ENCODE measurements around the gene DHRS1.
A peak's percentile ranks its signal among the peaks of the same experiment; 100 is the strongest.

Gene DHRS1

DNA sequence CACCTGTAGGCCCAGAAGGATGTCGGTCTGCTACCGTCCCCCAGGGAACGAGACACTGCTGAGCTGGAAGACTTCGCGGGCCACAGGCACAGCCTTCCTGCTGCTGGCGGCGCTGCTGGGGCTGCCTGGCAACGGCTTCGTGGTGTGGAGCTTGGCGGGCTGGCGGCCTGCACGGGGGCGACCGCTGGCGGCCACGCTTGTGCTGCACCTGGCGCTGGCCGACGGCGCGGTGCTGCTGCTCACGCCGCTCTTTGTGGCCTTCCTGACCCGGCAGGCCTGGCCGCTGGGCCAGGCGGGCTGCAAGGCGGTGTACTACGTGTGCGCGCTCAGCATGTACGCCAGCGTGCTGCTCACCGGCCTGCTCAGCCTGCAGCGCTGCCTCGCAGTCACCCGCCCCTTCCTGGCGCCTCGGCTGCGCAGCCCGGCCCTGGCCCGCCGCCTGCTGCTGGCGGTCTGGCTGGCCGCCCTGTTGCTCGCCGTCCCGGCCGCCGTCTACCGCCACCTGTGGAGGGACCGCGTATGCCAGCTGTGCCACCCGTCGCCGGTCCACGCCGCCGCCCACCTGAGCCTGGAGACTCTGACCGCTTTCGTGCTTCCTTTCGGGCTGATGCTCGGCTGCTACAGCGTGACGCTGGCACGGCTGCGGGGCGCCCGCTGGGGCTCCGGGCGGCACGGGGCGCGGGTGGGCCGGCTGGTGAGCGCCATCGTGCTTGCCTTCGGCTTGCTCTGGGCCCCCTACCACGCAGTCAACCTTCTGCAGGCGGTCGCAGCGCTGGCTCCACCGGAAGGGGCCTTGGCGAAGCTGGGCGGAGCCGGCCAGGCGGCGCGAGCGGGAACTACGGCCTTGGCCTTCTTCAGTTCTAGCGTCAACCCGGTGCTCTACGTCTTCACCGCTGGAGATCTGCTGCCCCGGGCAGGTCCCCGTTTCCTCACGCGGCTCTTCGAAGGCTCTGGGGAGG lies 11.3 kb upstream of the DHRS1 start, which contains the start of gene LTB4R:
TSS of gene LTB4R (plus strand) at position 857 of the 959 bp plus-strand sequence. CDS start 4,150 bp downstream, outside the sequence.
- peak; percentile 77 for DNase-seq
- H3K4me3 Mint-ChIP-seq: peak within 1 kb of the TSS; percentile 81
- no peaks in the 10 kb centered on the region for H3K9me3 Mint-ChIP-seq
- H3K27me3 Mint-ChIP-seq: no peaks in the 10 kb centered on the region
- CTCF ChIA-PET: interaction anchor here (0.7 to 13.0 kb wide), 17 partner anchors 12 to 126 kb away, joined by 3 to 129 read pairs (median 5); partner anchors contain the start of genes ADCY4, CBLN3, DHRS1 and KHNYN
- H3K36me3 Mint-ChIP-seq: peaks cover 53% of the 10 kb centered on the region
- peaks cover 76% of the 10 kb centered on the region for H3K4me1 Mint-ChIP-seq
- H3K27ac Mint-ChIP-seq: peak within 1 kb of the TSS; percentile 88

DNA sequence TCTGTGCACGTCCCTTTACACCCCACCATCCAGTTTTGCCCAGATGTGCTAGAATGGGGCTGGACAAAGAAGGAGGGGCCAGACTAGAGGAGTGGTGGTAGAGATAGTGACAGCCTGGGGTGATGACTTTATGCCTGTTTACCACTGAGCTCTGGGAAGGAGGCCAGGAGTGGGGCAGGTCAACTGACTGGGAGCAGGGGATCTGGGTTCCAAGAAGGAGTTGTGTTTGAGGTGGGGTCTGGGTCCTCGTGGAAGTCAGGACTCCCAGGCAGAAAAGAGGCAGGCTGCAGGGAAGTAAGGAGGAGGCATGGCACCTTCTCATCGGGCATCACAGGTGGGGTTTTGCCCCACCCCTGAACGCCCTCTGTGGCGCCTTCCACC lies 10.7 kb upstream of the DHRS1 start:
- Mint-ChIP-seq H3K4me3 (peak overlapping the region; percentile 81), H3K27me3 (no peaks in the 10 kb centered on the region), H3K36me3 (peaks cover 54% of the 10 kb centered on the region), H3K9me3 (no peaks in the 10 kb centered on the region), H3K27ac (peak overlapping the region; percentile 85), H3K4me1 (peaks cover 71% of the 10 kb centered on the region)
- DNase-seq: no peak
- CTCF ChIA-PET: interaction anchor here (0.7 to 13.0 kb wide), 18 partner anchors 12 to 121 kb away, joined by 3 to 129 read pairs (median 4); partner anchors contain the start of genes ADCY4, CBLN3, DHRS1 and GMPR2

DNA sequence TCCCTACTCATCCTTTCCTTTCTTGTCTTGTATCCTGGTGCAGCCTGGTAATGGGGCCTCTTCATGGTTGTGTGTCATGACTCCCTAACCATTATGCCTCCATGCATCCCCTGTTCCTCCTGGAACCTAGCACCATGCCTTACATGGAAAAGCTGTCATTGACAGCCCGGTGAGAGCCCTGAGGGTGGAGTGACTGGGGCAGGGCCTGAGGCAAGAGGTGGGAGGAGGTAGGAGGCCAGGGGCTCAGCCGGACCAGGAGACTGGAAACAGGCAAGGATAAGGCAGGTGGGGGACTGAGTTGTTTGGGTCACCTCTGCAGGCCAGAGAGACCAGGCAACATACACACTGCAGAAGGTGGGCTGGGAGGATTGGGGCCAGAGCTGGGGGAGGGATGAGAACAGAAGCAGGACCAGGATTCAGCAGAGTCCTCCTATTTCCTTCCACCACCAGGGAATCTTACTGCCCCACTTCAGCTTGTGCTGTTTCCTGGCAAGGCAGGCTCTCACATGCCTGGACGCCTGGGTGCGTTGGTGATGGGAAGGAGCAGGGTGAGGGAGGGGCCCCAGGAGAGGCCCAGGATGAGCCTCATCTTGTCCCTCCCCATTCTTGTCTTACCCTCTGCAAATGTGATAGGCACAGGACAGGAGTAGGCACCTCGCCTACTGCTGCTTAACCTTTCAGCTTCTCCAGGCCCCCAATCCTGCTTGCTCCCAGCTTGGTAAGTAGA lies 10.1 kb upstream of the DHRS1 start, which contains the start of gene LTB4R2:
TSS of gene LTB4R2 (plus strand) at position 603 of the 727 bp plus-strand sequence. CDS start 525 bp downstream, outside the sequence.
- Mint-ChIP-seq H3K9me3 (no peaks in the 10 kb centered on the region), H3K4me3 (peak within 1 kb of the TSS; percentile 81), H3K27me3 (no peaks in the 10 kb centered on the region), H3K27ac (peak within 1 kb of the TSS; percentile 85), H3K4me1 (peaks cover 68% of the 10 kb centered on the region), H3K36me3 (peaks cover 60% of the 10 kb centered on the region)
- CTCF ChIA-PET: interaction anchor here (0.7 to 13.0 kb wide), 24 partner anchors 9 to 229 kb away, joined by 3 to 129 read pairs (median 6); partner anchors contain the start of genes ADCY4, CBLN3, DHRS1 and GMPR2
- no peak for DNase-seq

DNA sequence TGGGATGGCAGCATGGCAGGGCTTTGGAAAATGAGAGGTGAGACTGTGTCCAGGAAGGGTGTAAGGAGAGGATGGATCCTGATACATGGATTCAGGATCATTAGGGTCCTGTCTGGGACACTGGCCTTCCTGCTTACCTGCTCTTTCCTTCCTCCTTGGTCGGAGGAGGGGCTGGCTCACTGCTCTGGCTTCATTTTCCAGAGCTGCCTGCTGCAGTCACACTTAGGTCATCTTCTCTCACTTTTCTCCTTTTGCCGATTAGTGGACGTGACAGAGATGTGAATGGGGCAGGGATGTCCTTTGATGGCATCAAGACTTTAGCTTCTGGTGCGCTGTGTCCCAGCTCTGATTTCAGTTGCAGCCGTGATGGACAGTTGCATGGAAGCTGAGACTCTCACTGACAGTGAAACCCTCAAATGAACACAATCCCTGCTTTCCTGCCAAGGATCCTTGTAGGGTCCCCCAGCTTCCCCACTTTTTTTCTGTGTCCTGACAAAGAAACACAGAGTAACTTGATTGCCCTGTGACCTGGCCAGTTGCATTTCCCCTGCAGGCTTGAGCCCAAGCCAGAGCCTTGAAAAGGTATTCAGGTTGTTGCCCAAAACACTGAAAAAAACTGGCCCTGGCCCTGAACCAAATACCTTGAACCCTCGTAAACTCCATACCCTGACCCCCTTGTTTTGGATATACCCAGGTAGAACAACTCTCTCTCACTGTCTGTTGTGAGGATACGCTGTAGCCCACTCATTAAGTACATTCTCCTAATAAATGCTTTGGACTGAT lies 9.0 kb upstream of the DHRS1 start:
- Mint-ChIP-seq H3K27ac (no peak overlapping the region), H3K9me3 (no peaks in the 10 kb centered on the region), H3K4me1 (peaks cover 56% of the 10 kb centered on the region), H3K27me3 (no peaks in the 10 kb centered on the region), H3K36me3 (peaks cover 61% of the 10 kb centered on the region), H3K4me3 (no peak overlapping the region)
- CTCF ChIA-PET: interaction anchor here (0.6 to 13.0 kb wide), 44 partner anchors 10 to 250 kb away, joined by 3 to 129 read pairs (median 6); partner anchors contain the start of genes ADCY4, DHRS1, GMPR2 and KHNYN
- no peak for DNase-seq

DNA sequence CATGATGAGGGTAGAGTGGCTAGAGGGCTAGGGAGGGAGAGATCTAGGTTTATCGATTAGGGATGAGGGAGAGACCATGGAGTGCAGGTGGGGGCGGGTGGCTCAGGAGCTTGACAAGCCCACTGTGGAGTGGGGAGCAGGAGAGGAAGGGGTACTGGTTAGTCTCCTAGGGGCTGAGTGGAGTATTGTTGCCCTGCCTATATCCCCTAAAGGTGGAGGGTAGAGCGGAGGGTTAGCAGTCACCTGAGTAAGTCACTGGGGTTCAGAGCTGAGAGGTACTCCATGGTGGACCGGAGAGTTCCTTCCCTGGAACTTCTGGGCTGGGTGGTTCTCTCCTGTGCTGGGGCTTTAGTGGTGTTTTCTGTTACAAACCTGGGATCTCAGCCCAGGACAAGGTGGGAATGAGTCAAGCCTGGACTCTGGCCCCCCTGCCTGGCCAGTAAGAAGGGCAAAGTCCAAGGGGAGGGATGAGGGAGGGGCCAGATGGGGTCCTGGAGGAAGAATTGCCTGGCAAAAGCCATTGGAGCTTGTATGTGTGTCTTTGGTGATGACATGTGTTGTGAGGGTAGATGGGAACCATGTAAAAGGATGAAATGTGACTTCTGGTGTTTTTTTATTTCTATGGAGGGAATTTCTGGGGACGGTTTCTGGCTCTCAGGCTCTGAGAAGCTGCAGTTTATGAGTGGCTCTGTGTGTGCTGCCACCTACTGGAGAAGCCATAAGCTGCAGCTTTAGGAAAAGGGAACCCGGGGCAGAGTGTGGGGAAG lies 8.2 kb upstream of the DHRS1 start, which contains the start of gene CIDEB:
TSS of gene CIDEB (minus strand) at position 403 of the 767 bp plus-strand sequence. CDS start at position 284, 119 bp downstream.
- no peak within 1 kb of the TSS for H3K4me3 Mint-ChIP-seq
- no peaks in the 10 kb centered on the region for H3K9me3 Mint-ChIP-seq
- H3K27me3 Mint-ChIP-seq: no peaks in the 10 kb centered on the region
- H3K4me1 Mint-ChIP-seq: peaks cover 49% of the 10 kb centered on the region
- CTCF ChIA-PET: interaction anchor here (0.6 to 13.0 kb wide), 44 partner anchors 9 to 249 kb away, joined by 3 to 129 read pairs (median 5); partner anchors contain the start of genes ADCY4, DHRS1, KHNYN and MDP1
- H3K36me3 Mint-ChIP-seq: peaks cover 60% of the 10 kb centered on the region
- peak; percentile 75 for DNase-seq
- no peak within 1 kb of the TSS for H3K27ac Mint-ChIP-seq

DNA sequence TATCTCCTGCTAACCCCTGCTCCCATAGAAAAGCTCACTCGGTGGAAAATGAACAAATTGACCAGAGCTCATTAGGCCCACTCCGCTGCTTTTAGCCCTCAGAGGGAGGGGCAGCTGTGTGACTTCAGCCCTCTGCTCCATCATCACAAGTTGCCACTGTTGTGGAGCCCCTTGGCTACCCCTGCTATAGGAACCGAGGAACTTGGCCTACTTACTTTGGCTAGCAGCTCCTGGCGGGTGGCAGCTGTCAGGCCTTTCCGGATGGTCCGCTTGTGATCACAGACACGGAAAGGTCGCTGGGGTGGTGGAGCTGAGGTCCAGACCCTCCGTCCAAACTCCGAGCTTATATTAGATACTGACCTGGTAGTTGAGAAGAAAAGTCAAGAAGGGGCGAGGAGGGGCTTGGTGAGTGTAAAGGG lies 7.6 kb upstream of the DHRS1 start:
- H3K36me3 Mint-ChIP-seq: peaks cover 59% of the 10 kb centered on the region
- no peak overlapping the region for H3K4me3 Mint-ChIP-seq
- H3K27me3 Mint-ChIP-seq: no peaks in the 10 kb centered on the region
- DNase-seq: no peak
- H3K9me3 Mint-ChIP-seq: no peaks in the 10 kb centered on the region
- no peak overlapping the region for H3K27ac Mint-ChIP-seq
- CTCF ChIA-PET: interaction anchor here (0.6 to 13.0 kb wide), 19 partner anchors 8 to 249 kb away, joined by 3 to 129 read pairs (median 6); partner anchors contain the start of genes ADCY4, CHMP4A, DHRS1 and KHNYN
- H3K4me1 Mint-ChIP-seq: peaks cover 44% of the 10 kb centered on the region

DNA sequence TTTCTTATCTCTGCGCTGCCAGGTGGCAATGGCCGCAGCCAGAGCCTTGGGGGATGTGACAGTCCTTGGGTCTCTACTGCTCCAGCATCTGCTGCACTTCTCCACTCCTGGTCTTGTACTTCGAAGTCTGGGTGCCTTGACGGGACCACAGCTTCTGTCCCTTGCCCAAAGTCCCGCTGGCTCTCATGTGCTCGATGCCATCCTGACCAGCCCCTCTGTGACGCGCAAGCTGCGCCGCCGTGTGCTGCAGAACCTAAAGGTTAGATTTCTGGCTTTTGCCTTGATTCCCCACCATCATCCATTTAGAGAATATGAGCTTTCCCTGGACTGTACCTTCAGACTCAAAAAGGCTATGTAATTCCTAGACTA lies 4.4 kb upstream of the DHRS1 start:
- CTCF ChIA-PET: interaction anchor here (1.3 kb wide), 1 partner anchor 128 kb away, joined by 3 read pairs; no protein-coding TSS in a partner anchor
- no peaks in the 10 kb centered on the region for H3K9me3 Mint-ChIP-seq

DNA sequence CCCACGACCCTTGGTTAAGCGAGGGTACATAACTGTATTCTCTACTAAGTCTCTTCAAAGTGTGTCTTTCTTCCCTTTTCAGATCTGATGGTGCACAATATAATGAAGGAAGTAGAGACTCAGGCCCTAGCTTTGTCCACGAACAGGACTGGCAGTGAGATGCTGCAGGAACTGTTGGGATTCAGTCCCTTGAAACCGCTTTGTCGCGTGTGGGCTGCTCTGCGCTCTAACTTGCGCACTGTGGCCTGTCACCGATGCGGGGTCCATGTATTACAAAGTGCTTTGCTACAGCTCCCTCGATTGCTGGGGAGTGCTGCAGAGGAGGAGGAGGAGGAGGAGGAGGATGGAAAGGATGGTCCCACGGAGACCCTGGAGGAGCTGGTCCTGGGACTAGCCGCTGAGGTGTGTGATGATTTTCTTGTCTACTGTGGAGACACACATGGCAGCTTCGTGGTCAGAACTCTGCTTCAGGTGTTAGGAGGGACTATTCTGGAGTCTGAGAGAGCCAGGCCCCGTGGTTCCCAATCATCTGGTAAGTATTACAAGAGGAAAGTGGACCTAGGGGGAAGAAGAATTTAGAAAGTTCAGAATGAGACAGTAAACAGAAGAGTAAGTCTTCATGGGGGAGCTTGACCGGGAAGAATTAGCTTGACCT lies 873 bp upstream of the DHRS1 start:
- Mint-ChIP-seq H3K27me3 (peaks cover 5% of the 10 kb centered on the region), H3K27ac (peak overlapping the region; percentile 93), H3K4me1 (peaks cover 61% of the 10 kb centered on the region), H3K36me3 (peaks cover 47% of the 10 kb centered on the region), H3K9me3 (no peaks in the 10 kb centered on the region), H3K4me3 (peak overlapping the region; percentile 93)
- CTCF ChIA-PET: interaction anchor here (1.3 to 8.3 kb wide), 6 partner anchors 9 to 131 kb away, joined by 5 to 223 read pairs (median 58); partner anchors contain the start of genes CIDEB, LTB4R, LTB4R2 and MDP1
- no peak for DNase-seq

More for the DNA sequence above, 4.4 kb upstream of the DHRS1 start:
- H3K36me3 Mint-ChIP-seq: peaks cover 57% of the 10 kb centered on the region
- H3K27me3 Mint-ChIP-seq: peaks cover 5% of the 10 kb centered on the region
- peaks cover 49% of the 10 kb centered on the region for H3K4me1 Mint-ChIP-seq
- no peak for DNase-seq
- no peak overlapping the region for H3K4me3 Mint-ChIP-seq
- H3K27ac Mint-ChIP-seq: no peak overlapping the region

DNA sequence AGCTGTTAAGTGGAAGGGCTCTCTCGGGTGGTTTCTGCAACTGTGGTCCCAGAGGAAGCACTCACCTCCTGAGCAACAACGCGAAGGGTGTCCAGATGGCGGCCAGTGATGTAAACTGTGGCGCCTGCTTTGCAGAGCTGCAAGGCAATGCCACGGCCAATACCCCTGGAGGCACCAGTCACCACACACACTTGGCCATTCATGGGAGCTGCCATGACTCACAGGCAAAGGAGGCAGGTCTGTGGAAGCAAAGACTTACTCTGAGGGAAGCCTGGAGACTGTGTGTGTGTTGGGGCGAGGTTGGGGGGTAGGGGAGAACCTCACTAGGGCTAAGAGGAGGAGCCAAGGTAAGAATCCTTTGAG lies 707 bp downstream of the DHRS1 start:
- Mint-ChIP-seq H3K27me3 (peaks cover 5% of the 10 kb centered on the region), H3K27ac (peak overlapping the region; percentile 93), H3K9me3 (no peaks in the 10 kb centered on the region), H3K36me3 (peaks cover 33% of the 10 kb centered on the region), H3K4me1 (peaks cover 58% of the 10 kb centered on the region), H3K4me3 (peak overlapping the region; percentile 93)
- CTCF ChIA-PET: interaction anchor here (1.7 to 8.3 kb wide), 7 partner anchors 11 to 132 kb away, joined by 4 to 223 read pairs (median 19); partner anchors contain the start of genes CIDEB, LTB4R, LTB4R2 and MDP1
- DNase-seq: no peak

DNA sequence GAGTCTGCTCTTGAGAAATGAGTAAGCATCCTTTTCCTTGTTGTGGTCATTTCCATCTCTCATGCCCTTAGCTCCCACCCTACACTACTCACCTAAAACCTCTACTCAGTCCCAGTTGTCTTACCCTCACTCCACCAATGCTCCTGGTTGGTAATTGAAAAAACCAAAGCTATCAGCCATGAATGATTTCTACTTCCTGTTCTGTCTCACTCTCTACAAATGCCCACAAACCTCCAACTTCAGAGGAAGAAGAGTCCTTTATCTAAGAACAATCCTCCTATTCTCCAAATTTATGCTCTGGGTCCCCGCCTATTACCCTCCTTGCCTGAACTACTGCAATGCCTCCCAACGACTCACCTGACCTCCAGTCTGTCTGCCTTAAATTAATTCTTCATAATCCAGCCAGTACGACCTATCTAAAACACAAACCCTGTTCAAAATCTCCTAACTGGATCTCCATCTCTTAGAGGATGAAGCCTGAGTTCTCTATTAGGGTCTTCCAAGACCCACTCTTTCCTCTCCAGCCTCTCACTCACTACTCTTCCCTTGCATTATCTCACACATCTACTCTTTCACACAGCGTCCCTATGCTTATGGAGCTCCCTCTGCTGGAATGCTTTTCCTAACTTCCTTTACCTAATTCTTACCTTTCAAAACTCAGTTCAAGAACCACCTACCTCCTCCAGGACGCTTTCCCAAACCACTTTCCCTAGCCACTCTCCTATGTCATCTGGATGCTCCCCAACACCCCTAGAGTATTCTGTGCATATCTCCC lies 2.2 kb downstream of the DHRS1 start:
- Mint-ChIP-seq H3K4me1 (peaks cover 58% of the 10 kb centered on the region), H3K4me3 (peak overlapping the region; percentile 7), H3K27ac (peak overlapping the region; percentile 82), H3K27me3 (peaks cover 5% of the 10 kb centered on the region), H3K36me3 (peaks cover 28% of the 10 kb centered on the region), H3K9me3 (no peaks in the 10 kb centered on the region)
- CTCF ChIA-PET: interaction anchor here (0.7 to 8.3 kb wide), 22 partner anchors 9 to 240 kb away, joined by 3 to 223 read pairs (median 6); partner anchors contain the start of genes CHMP4A, CIDEB, GMPR2 and IRF9
- no peak for DNase-seq
